Neural progenitor cell (in vitro differentiated cells): ENCODE measurements around the gene KLHL18.

Experiments used
- EZH2 ChIP-seq: fragments of 200-600 bp; sonication (generic); IDR thresholded peaks from 2 replicates; pipeline ENCODE4 v1.6.1; 2017; ENCODE audit warnings: antibody characterized with exemption, mild to moderate bottlenecking, moderate library complexity
- EZH2phosphoT487 ChIP-seq: fragments of 200-600 bp; sonication (generic); IDR thresholded peaks from 2 replicates; pipeline ENCODE4 v1.6.1; 2017; ENCODE audit warnings: antibody characterized with exemption
- TF ChIP-seq, protein P1 (sequence below): fragments of 200-600 bp; sonication (generic); IDR thresholded peaks from 2 replicates; pipeline ENCODE4 v1.5.1; 2017; ENCODE audit warnings: antibody characterized with exemption, mild to moderate bottlenecking

DNA sequence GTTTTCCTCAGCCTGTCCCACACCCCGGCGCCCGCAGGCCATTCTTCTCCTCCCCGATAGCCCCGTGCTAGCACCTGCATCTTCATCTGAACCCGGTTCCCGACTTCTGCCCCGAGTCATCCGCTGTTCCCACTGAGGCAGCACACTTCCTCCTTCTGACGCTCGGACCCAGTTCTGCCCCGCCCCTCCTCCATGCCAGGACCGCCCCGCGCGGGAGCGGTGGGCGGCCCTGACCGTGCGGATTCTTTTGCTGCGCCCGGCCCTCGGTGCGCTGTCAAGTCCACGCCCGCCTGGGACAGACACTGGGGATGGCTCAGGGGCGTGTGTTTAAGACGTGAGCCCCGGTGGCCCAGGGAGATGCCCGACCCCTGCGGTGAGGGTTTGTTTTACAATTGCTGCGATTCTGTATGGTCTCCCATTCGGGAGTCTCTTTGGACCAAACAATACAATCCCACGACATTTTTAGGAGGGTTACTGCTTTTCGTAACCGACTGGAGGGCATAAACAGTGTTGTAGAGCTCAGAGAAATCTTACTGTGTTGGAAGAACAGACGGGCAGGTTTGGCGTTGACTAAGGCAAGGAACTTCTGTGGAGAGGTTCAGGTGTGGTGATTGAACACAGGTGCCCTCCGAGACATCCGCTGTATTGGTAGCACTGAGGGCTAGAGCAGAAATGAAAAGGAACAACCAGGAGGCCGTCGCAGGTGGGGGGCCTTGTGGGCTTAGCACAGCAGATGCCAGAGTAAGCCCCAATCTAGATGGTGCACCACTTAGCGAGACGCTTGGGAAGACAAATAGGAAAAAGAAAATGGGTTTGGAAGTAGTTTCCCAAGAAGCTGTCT is 98.8 kb downstream of the KLHL18 start:
- TF ChIP-seq, protein P1, sequence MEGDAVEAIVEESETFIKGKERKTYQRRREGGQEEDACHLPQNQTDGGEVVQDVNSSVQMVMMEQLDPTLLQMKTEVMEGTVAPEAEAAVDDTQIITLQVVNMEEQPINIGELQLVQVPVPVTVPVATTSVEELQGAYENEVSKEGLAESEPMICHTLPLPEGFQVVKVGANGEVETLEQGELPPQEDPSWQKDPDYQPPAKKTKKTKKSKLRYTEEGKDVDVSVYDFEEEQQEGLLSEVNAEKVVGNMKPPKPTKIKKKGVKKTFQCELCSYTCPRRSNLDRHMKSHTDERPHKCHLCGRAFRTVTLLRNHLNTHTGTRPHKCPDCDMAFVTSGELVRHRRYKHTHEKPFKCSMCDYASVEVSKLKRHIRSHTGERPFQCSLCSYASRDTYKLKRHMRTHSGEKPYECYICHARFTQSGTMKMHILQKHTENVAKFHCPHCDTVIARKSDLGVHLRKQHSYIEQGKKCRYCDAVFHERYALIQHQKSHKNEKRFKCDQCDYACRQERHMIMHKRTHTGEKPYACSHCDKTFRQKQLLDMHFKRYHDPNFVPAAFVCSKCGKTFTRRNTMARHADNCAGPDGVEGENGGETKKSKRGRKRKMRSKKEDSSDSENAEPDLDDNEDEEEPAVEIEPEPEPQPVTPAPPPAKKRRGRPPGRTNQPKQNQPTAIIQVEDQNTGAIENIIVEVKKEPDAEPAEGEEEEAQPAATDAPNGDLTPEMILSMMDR, result no peak
- TF ChIP-seq EZH2 (no peak), EZH2phosphoT487 (no peak)
